ENCODE measurements around the gene TMEM87B. TPM values are rescaled to one million over a fixed set of nuclear protein-coding genes. Genes with fewer than 3 reads are reported as not detected.
A peak's percentile ranks its signal among the peaks of the same experiment; 100 is the strongest.
"Not testable (repeated sequence)": the region's sequence is repeated elsewhere in the genome, so short reads cannot be mapped to it uniquely, and the experiment has no call there.

Gene TMEM87B
- total RNA-seq, 1 donor from 2014 or later: 16.6 TPM

GRCh38 chr2:112085916-112086669, 31.0 kb downstream of the TMEM87B start:
- DNase-seq (ENCODE audit: low spot score): no peak
- no peaks in the 10 kb centered on the region for H3K27me3 Mint-ChIP-seq (ENCODE audit: insufficient read depth)
- H3K27ac Mint-ChIP-seq: no peak overlapping the region
- intact Hi-C loops (cut with micrococcal nuclease): no loop called here
- H3K36me3 Mint-ChIP-seq (ENCODE audit: low read depth): peaks cover 67% of the 10 kb centered on the region
- H3K4me1 Mint-ChIP-seq (ENCODE audit: low read depth): no peaks in the 10 kb centered on the region
- no peak overlapping the region for H3K4me3 Mint-ChIP-seq
- H3K9me3 Mint-ChIP-seq: no peaks in the 10 kb centered on the region

GRCh38 chr2:112087346-112088020, 32.4 kb downstream of the TMEM87B start:
- no peak overlapping the region for H3K4me3 Mint-ChIP-seq
- peaks cover 9% of the 10 kb centered on the region for H3K4me1 Mint-ChIP-seq (ENCODE audit: low read depth)
- no peak for DNase-seq (ENCODE audit: low spot score)
- no peak overlapping the region for H3K27ac Mint-ChIP-seq
- no peaks in the 10 kb centered on the region for H3K9me3 Mint-ChIP-seq
- H3K27me3 Mint-ChIP-seq (ENCODE audit: insufficient read depth): no peaks in the 10 kb centered on the region
- intact Hi-C loops (cut with micrococcal nuclease): no loop called here
- H3K36me3 Mint-ChIP-seq (ENCODE audit: low read depth): peaks cover 64% of the 10 kb centered on the region

GRCh38 chr2:112089375-112089774, 34.3 kb downstream of the TMEM87B start:
- Mint-ChIP-seq H3K36me3 (ENCODE audit: low read depth) (peaks cover 51% of the 10 kb centered on the region), H3K4me3 (no peak overlapping the region)

GRCh38 chr2:112092286-112093041, 37.4 kb downstream of the TMEM87B start:
- Mint-ChIP-seq H3K9me3 (no peaks in the 10 kb centered on the region), H3K4me1 (ENCODE audit: low read depth) (peaks cover 18% of the 10 kb centered on the region), H3K4me3 (no peak overlapping the region), H3K36me3 (ENCODE audit: low read depth) (peaks cover 40% of the 10 kb centered on the region), H3K27me3 (ENCODE audit: insufficient read depth) (no peaks in the 10 kb centered on the region), H3K27ac (no peak overlapping the region)
- intact Hi-C loops (cut with micrococcal nuclease): no loop called here
- DNase-seq (ENCODE audit: low spot score): no peak

More at GRCh38 chr2:112089375-112089774, 34.3 kb downstream of the TMEM87B start:
- no peak overlapping the region for H3K27ac Mint-ChIP-seq
- DNase-seq (ENCODE audit: low spot score): no peak
- no peaks in the 10 kb centered on the region for H3K9me3 Mint-ChIP-seq
- no peaks in the 10 kb centered on the region for H3K27me3 Mint-ChIP-seq (ENCODE audit: insufficient read depth)
- peaks cover 10% of the 10 kb centered on the region for H3K4me1 Mint-ChIP-seq (ENCODE audit: low read depth)
- intact Hi-C loops (cut with micrococcal nuclease): no loop called here

- H3K9me3 Mint-ChIP-seq: no peaks in the 10 kb centered on the region
Measured at GRCh38 chr2:112093216-112093615, 38.1 kb downstream of the TMEM87B start.

GRCh38 chr2:112095681-112096080, 40.6 kb downstream of the TMEM87B start:
- H3K9me3 Mint-ChIP-seq: no peaks in the 10 kb centered on the region
- DNase-seq (ENCODE audit: low spot score): no peak
- H3K4me3 Mint-ChIP-seq: no peak overlapping the region
- H3K27ac Mint-ChIP-seq: no peak overlapping the region
- no peaks in the 10 kb centered on the region for H3K27me3 Mint-ChIP-seq (ENCODE audit: insufficient read depth)
- peaks cover 18% of the 10 kb centered on the region for H3K4me1 Mint-ChIP-seq (ENCODE audit: low read depth)
- intact Hi-C loops (cut with micrococcal nuclease): loop anchor here (1.0 kb wide), 1 partner anchor 40 kb away; the partner anchor contains the start of gene TMEM87B
- peaks cover 36% of the 10 kb centered on the region for H3K36me3 Mint-ChIP-seq (ENCODE audit: low read depth)

More at GRCh38 chr2:112093216-112093615, 38.1 kb downstream of the TMEM87B start:
- Mint-ChIP-seq H3K36me3 (ENCODE audit: low read depth) (peaks cover 43% of the 10 kb centered on the region), H3K27me3 (ENCODE audit: insufficient read depth) (no peaks in the 10 kb centered on the region), H3K4me3 (no peak overlapping the region), H3K27ac (no peak overlapping the region), H3K4me1 (ENCODE audit: low read depth) (peaks cover 18% of the 10 kb centered on the region)
- intact Hi-C loops (cut with micrococcal nuclease): no loop called here
- no peak for DNase-seq (ENCODE audit: low spot score)

- Mint-ChIP-seq H3K36me3 (ENCODE audit: low read depth) (peaks cover 35% of the 10 kb centered on the region), H3K4me1 (ENCODE audit: low read depth) (peaks cover 18% of the 10 kb centered on the region), H3K27ac (no peak overlapping the region), H3K27me3 (ENCODE audit: insufficient read depth) (no peaks in the 10 kb centered on the region), H3K9me3 (no peaks in the 10 kb centered on the region), H3K4me3 (no peak overlapping the region)
- intact Hi-C loops (cut with micrococcal nuclease): no loop called here
- DNase-seq (ENCODE audit: low spot score): no peak
Measured at GRCh38 chr2:112096098-112096497, 41.0 kb downstream of the TMEM87B start.

GRCh38 chr2:112108178-112108832, 53.2 kb downstream of the TMEM87B start:
- peaks cover 39% of the 10 kb centered on the region for H3K9me3 Mint-ChIP-seq
- peaks cover 65% of the 10 kb centered on the region for H3K36me3 Mint-ChIP-seq (ENCODE audit: low read depth)
- H3K27me3 Mint-ChIP-seq (ENCODE audit: insufficient read depth): no peaks in the 10 kb centered on the region
- DNase-seq (ENCODE audit: low spot score): no peak
- H3K27ac Mint-ChIP-seq: no peak overlapping the region
- no peak overlapping the region for H3K4me3 Mint-ChIP-seq
- intact Hi-C loops (cut with micrococcal nuclease): no loop called here
- H3K4me1 Mint-ChIP-seq (ENCODE audit: low read depth): no peaks in the 10 kb centered on the region

- peaks cover 39% of the 10 kb centered on the region for H3K9me3 Mint-ChIP-seq
- no peaks in the 10 kb centered on the region for H3K4me1 Mint-ChIP-seq (ENCODE audit: low read depth)
- peak overlapping the region; percentile 41 for H3K27ac Mint-ChIP-seq
- H3K4me3 Mint-ChIP-seq: no peak overlapping the region
- H3K27me3 Mint-ChIP-seq (ENCODE audit: insufficient read depth): no peaks in the 10 kb centered on the region
- peaks cover 62% of the 10 kb centered on the region for H3K36me3 Mint-ChIP-seq (ENCODE audit: low read depth)
- no peak for DNase-seq (ENCODE audit: low spot score)
- intact Hi-C loops (cut with micrococcal nuclease): no loop called here
Measured at GRCh38 chr2:112109278-112109677, 54.2 kb downstream of the TMEM87B start.

- intact Hi-C loops (cut with micrococcal nuclease): no loop called here
- Mint-ChIP-seq H3K36me3 (ENCODE audit: low read depth) (peaks cover 60% of the 10 kb centered on the region), H3K27ac (no peak overlapping the region), H3K4me1 (ENCODE audit: low read depth) (no peaks in the 10 kb centered on the region), H3K9me3 (peaks cover 39% of the 10 kb centered on the region), H3K27me3 (ENCODE audit: insufficient read depth) (no peaks in the 10 kb centered on the region), H3K4me3 (no peak overlapping the region)
- no peak for DNase-seq (ENCODE audit: low spot score)
Measured at GRCh38 chr2:112110966-112111365, 55.9 kb downstream of the TMEM87B start.

- intact Hi-C loops (cut with micrococcal nuclease); DNase-seq (ENCODE audit: low spot score); H3K4me3 Mint-ChIP-seq; H3K4me1 Mint-ChIP-seq (ENCODE audit: low read depth); H3K27ac Mint-ChIP-seq; H3K27me3 Mint-ChIP-seq (ENCODE audit: insufficient read depth): not testable (repeated sequence)
- H3K9me3 Mint-ChIP-seq: peaks cover 37% of the 10 kb centered on the region
- peaks cover 54% of the 10 kb centered on the region for H3K36me3 Mint-ChIP-seq (ENCODE audit: low read depth)
Measured at GRCh38 chr2:112113354-112113753, 58.3 kb downstream of the TMEM87B start.

GRCh38 chr2:112118148-112118547, 63.1 kb downstream of the TMEM87B start:
- no peak for DNase-seq (ENCODE audit: low spot score)
- H3K9me3 Mint-ChIP-seq: no peaks in the 10 kb centered on the region
- intact Hi-C loops (cut with micrococcal nuclease): no loop called here
- H3K4me1 Mint-ChIP-seq (ENCODE audit: low read depth): no peaks in the 10 kb centered on the region
- no peak overlapping the region for H3K4me3 Mint-ChIP-seq
- peaks cover 10% of the 10 kb centered on the region for H3K36me3 Mint-ChIP-seq (ENCODE audit: low read depth)
- H3K27me3 Mint-ChIP-seq (ENCODE audit: insufficient read depth): no peaks in the 10 kb centered on the region
- no peak overlapping the region for H3K27ac Mint-ChIP-seq
